ENCODE results near the gene NFATC1.

DNA sequence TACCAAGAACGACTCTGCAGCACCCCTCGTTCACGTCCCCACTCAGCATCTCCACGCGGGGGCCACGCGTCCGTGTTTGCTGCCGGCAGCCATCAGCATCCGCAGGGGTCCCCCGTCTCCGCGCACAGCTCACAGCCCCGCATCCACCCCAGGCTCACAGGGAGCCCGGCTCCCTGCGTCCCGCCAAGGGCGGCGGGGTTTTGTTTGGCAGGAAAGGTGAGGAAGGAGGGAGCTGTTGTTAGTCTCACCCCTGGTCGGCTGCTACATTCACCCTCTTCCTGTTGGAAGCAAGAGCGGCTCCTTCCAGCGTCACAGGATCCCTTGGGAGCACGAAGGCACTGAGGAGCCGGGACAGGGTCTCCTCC lies 152.9 kb downstream of the NFATC1 start:
- TF ChIP-seq GATA2 (IDR thresholded peaks at IDR 0.05; ENCODE audit: low read depth, low read length), result no peak
- no peak for TF ChIP-seq GATA3 (IDR thresholded peaks at IDR 0.05; ENCODE audit: low read depth, low read length)

Data from SH-SY5Y (cell line).